Measurements from ENCODE around the gene ARSD. TPM values are rescaled to one million over a fixed set of nuclear protein-coding genes. Genes with fewer than 3 reads are reported as not detected.

ARSD gene
- total RNA-seq, 1 donor from 2014 or later, result 55.5 TPM

GRCh38 chrX:2883770-2884169, 45.4 kb downstream of the ARSD start:
- Mint-ChIP-seq H3K27ac (no peak overlapping the region), H3K36me3 (peaks cover 42% of the 10 kb centered on the region), H3K9me3 (no peaks in the 10 kb centered on the region), H3K27me3 (ENCODE audit: low read depth) (no peaks in the 10 kb centered on the region), H3K4me1 (peaks cover 18% of the 10 kb centered on the region), H3K4me3 (no peak overlapping the region)
- TF ChIP-seq CTCF (IDR thresholded peaks at IDR 0.05; ENCODE audit: unreplicated experiment), result no peak
- DNase-seq (ENCODE audit: low spot score in 2 of 2, unreplicated experiment in 2 of 2), result no peak

GRCh38 chrX:2879670-2880069, 49.5 kb downstream of the ARSD start:
- no peak overlapping the region for H3K4me3 Mint-ChIP-seq
- peaks cover 71% of the 10 kb centered on the region for H3K36me3 Mint-ChIP-seq

GRCh38 chrX:2878563-2878962, 50.6 kb downstream of the ARSD start:
- TF ChIP-seq CTCF (IDR thresholded peaks at IDR 0.05; ENCODE audit: unreplicated experiment), result no peak
- no peak for DNase-seq (ENCODE audit: low spot score in 2 of 2, unreplicated experiment in 2 of 2)
- no peak overlapping the region for H3K27ac Mint-ChIP-seq
- H3K4me3 Mint-ChIP-seq, result no peak overlapping the region
- H3K36me3 Mint-ChIP-seq, result peaks cover 69% of the 10 kb centered on the region
- peaks cover 15% of the 10 kb centered on the region for H3K9me3 Mint-ChIP-seq
- no peaks in the 10 kb centered on the region for H3K27me3 Mint-ChIP-seq (ENCODE audit: low read depth)
- H3K4me1 Mint-ChIP-seq, result peaks cover 1% of the 10 kb centered on the region

More at GRCh38 chrX:2879670-2880069, 49.5 kb downstream of the ARSD start:
- no peak overlapping the region for H3K27ac Mint-ChIP-seq
- no peaks in the 10 kb centered on the region for H3K27me3 Mint-ChIP-seq (ENCODE audit: low read depth)
- DNase-seq (ENCODE audit: low spot score in 2 of 2, unreplicated experiment in 2 of 2), result no peak
- peaks cover 7% of the 10 kb centered on the region for H3K9me3 Mint-ChIP-seq
- H3K4me1 Mint-ChIP-seq, result peaks cover 1% of the 10 kb centered on the region
- no peak for TF ChIP-seq CTCF (IDR thresholded peaks at IDR 0.05; ENCODE audit: unreplicated experiment)

GRCh38 chrX:2875798-2876399, 53.2 kb downstream of the ARSD start:
- no peak overlapping the region for H3K27ac Mint-ChIP-seq
- H3K27me3 Mint-ChIP-seq (ENCODE audit: low read depth), result no peaks in the 10 kb centered on the region
- DNase-seq (ENCODE audit: low spot score in 2 of 2, unreplicated experiment in 2 of 2), result no peak
- peaks cover 68% of the 10 kb centered on the region for H3K36me3 Mint-ChIP-seq
- TF ChIP-seq CTCF (IDR thresholded peaks at IDR 0.05; ENCODE audit: unreplicated experiment), result peak; percentile 28
- H3K9me3 Mint-ChIP-seq, result peaks cover 23% of the 10 kb centered on the region
- H3K4me1 Mint-ChIP-seq, result peaks cover 7% of the 10 kb centered on the region
- no peak overlapping the region for H3K4me3 Mint-ChIP-seq

GRCh38 chrX:2875136-2875481, 54.0 kb downstream of the ARSD start:
- H3K4me1 Mint-ChIP-seq, result peaks cover 7% of the 10 kb centered on the region
- H3K27ac Mint-ChIP-seq, result no peak overlapping the region
- DNase-seq (ENCODE audit: low spot score in 2 of 2, unreplicated experiment in 2 of 2), result no peak

More at GRCh38 chrX:2875136-2875481, 54.0 kb downstream of the ARSD start:
- no peaks in the 10 kb centered on the region for H3K27me3 Mint-ChIP-seq (ENCODE audit: low read depth)
- TF ChIP-seq CTCF (IDR thresholded peaks at IDR 0.05; ENCODE audit: unreplicated experiment), result no peak
- H3K36me3 Mint-ChIP-seq, result peaks cover 67% of the 10 kb centered on the region
- no peak overlapping the region for H3K4me3 Mint-ChIP-seq
- peaks cover 29% of the 10 kb centered on the region for H3K9me3 Mint-ChIP-seq
